Tibial nerve (tissue), 4 donors: ENCODE data around the gene ARID5B. TPM values are rescaled to one million over a fixed set of nuclear protein-coding genes. Genes with fewer than 3 reads are reported as not detected.

ENCODE experiments used
- DNase-seq, 2 donors: peaks; one replicate each; pipeline ENCODE4 v3.0.0-alpha.2; 2019; ENCODE audit warnings: low spot score in 2 of 2
- H3K27ac ChIP-seq, 4 donors: fragments of 200-600 bp; sonication (generic) in 3 of 4; one replicate each; pipeline ENCODE4 v1.5.1; 2017 to 2019; ENCODE audit warnings: mild to moderate bottlenecking in 1 of 4
- H3K27me3 ChIP-seq, 2 donors: fragments of 200-600 bp; sonication (generic) in 1 of 2; one replicate each; pipeline versions ENCODE4 v1.5.1 to v1.6.0; 2017 to 2019
- H3K36me3 ChIP-seq, 3 donors: fragments of 200-600 bp; sonication (generic); one replicate each; pipeline ENCODE4 v1.5.1; 2018 to 2019
- H3K4me1 ChIP-seq, 4 donors: fragments of 200-600 bp; sonication (generic) in 3 of 4; one replicate each; pipeline ENCODE4 v1.5.1; 2017 to 2019
- H3K4me3 ChIP-seq, 4 donors: fragments of 200-600 bp; sonication (generic) in 3 of 4; one replicate each; pipeline ENCODE4 v1.5.1; 2017 to 2019; ENCODE audit warnings: mild to moderate bottlenecking in 1 of 4, moderate library complexity in 1 of 4
- H3K9me3 ChIP-seq, 4 donors: fragments of 200-600 bp; sonication (generic) in 3 of 4; one replicate each; pipeline ENCODE4 v1.5.1; 2017 to 2019
- CTCF ChIP-seq, 5 experiments: fragments of 200-600 bp in 3 of 5; fragments of 450-650 bp in 2 of 5; sonication (generic) in 3 of 5; IDR thresholded peaks; one replicate each; pipeline ENCODE4 v1.5.1; 2016 to 2019; ENCODE audit warnings: antibody characterized with exemption in 5 of 5, mild to moderate bottlenecking in 3 of 5, moderate library complexity in 2 of 5
- EP300 ChIP-seq, 2 donors: sonication (generic); formaldehyde crosslinking; IDR thresholded peaks; one replicate each; pipeline ENCODE4 v1.6.1; 2017; ENCODE audit warnings: antibody characterized with exemption in 2 of 2, mild to moderate bottlenecking in 1 of 2
- POLR2A ChIP-seq, 2 donors: fragments of 450-650 bp; IDR thresholded peaks; one replicate each; pipeline ENCODE4 v1.6.1; 2017; ENCODE audit warnings: antibody characterized with exemption in 2 of 2, mild to moderate bottlenecking in 2 of 2, moderate library complexity in 2 of 2
- WGBS, 2 donors: methylation state at CpG; one replicate each; pipeline ENCODE4 v1.1.5; 2018; 5-methylcytosine and 5-hydroxymethylcytosine counted together
- total RNA-seq, 4 donors: library from RNA; depleted of rRNA; stranded (reverse); fragments of >200 nt; gene quantifications; one replicate each; pipeline ENCODE4 v1.1.0, GENCODE V29; 2016

The ARID5B gene
- total RNA-seq, 4 donors from 2014 or later: 47.4 to 82.2 (median 62.6) TPM

GRCh38 chr10:62021978-62022802 is 120.7 kb downstream of the ARID5B start:
- no peaks in the 10 kb centered on the region for H3K36me3 ChIP-seq

GRCh38 chr10:62022830-62023229 is 121.3 kb downstream of the ARID5B start:
- no peaks in the 10 kb centered on the region for H3K9me3 ChIP-seq
- TF ChIP-seq CTCF (IDR thresholded peaks at IDR 0.05): no peak
- TF ChIP-seq EP300 (IDR thresholded peaks at IDR 0.05): no peak
- no peak for TF ChIP-seq POLR2A (IDR thresholded peaks at IDR 0.05)
- no peak for DNase-seq
- H3K4me1 ChIP-seq: peaks cover 0 to 36% (median 27%) of the 10 kb centered on the region in 4 donors
- H3K36me3 ChIP-seq: no peaks in the 10 kb centered on the region
- H3K27me3 ChIP-seq: no peaks in the 10 kb centered on the region
- 81 to 86% methylated on average over 6 of the region's 6 CpGs for WGBS, 2 donors
- H3K4me3 ChIP-seq: no peak overlapping the region
- no peak overlapping the region for H3K27ac ChIP-seq

More at GRCh38 chr10:62021978-62022802, 120.7 kb downstream of the ARID5B start:
- no peak for DNase-seq
- Histone ChIP-seq H3K4me3 (no peak overlapping the region), H3K27ac (no peak overlapping the region), H3K4me1 (peaks cover 0 to 42% (median 33%) of the 10 kb centered on the region in 4 donors), H3K27me3 (no peaks in the 10 kb centered on the region), H3K9me3 (no peaks in the 10 kb centered on the region)
- no peak for TF ChIP-seq CTCF (IDR thresholded peaks at IDR 0.05)
- no peak for TF ChIP-seq POLR2A (IDR thresholded peaks at IDR 0.05)
- TF ChIP-seq EP300 (IDR thresholded peaks at IDR 0.05): no peak
- 85 to 87% methylated on average over 5 of the region's 5 CpGs for WGBS, 2 donors

GRCh38 chr10:62023329-62023728 is 121.8 kb downstream of the ARID5B start:
- Histone ChIP-seq H3K27ac (no peak overlapping the region), H3K4me1 (peaks cover 0 to 31% (median 23%) of the 10 kb centered on the region in 4 donors), H3K27me3 (no peaks in the 10 kb centered on the region), H3K4me3 (no peak overlapping the region), H3K9me3 (no peaks in the 10 kb centered on the region), H3K36me3 (no peaks in the 10 kb centered on the region)
- WGBS, 2 donors: 91 to 97% methylated on average over 1 of the region's 1 CpG
- TF ChIP-seq POLR2A (IDR thresholded peaks at IDR 0.05): no peak
- TF ChIP-seq CTCF (IDR thresholded peaks at IDR 0.05): no peak
- TF ChIP-seq EP300 (IDR thresholded peaks at IDR 0.05): no peak
- DNase-seq: no peak

- H3K4me3 ChIP-seq: no peak overlapping the region
- H3K4me1 ChIP-seq: peaks cover 0 to 22% (median 16%) of the 10 kb centered on the region in 4 donors
- no peaks in the 10 kb centered on the region for H3K27me3 ChIP-seq
- no peaks in the 10 kb centered on the region for H3K9me3 ChIP-seq
- no peak for DNase-seq
- no peaks in the 10 kb centered on the region for H3K36me3 ChIP-seq
- TF ChIP-seq CTCF (IDR thresholded peaks at IDR 0.05) (no peak), POLR2A (IDR thresholded peaks at IDR 0.05) (no peak), EP300 (IDR thresholded peaks at IDR 0.05) (no peak)
- no peak overlapping the region for H3K27ac ChIP-seq
- WGBS, 2 donors: 69 to 71% methylated on average over 4 of the region's 4 CpGs
These were observed 122.7 kb downstream of the ARID5B start for GRCh38 chr10:62024026-62024701.
